Measurements from ENCODE around the gene RDH5. TPM values are rescaled to one million over a fixed set of nuclear protein-coding genes. Genes with fewer than 3 reads are reported as not detected.

Gene RDH5
- total and polyA plus RNA-seq, 2 of the 4 experiments (the other 2 are of a cell fraction), result 7.3 to 18.8 TPM

GRCh38 chr12:55703901-55704761 lies 16.1 kb upstream of the RDH5 start:
- no peak overlapping the region for H4K8ac ChIP-seq (ENCODE audit: low read depth in 2 of 2, low read length in 2 of 2)
- H3K36me3 ChIP-seq (ENCODE audit: control insufficient read depth, insufficient read depth, low read length), result no peaks in the 10 kb centered on the region
- H3K4ac ChIP-seq (ENCODE audit: low read depth, low read length), result no peak overlapping the region
- H3K79me1 ChIP-seq (ENCODE audit: low read depth in 1 of 2, low read length in 2 of 2), result no peaks in the 10 kb centered on the region
- no peak overlapping the region for H3K27ac ChIP-seq (ENCODE audit: insufficient read depth, low read length)
- H3K4me3 ChIP-seq (ENCODE audit: insufficient read depth, low read depth, low read length), result no peak overlapping the region
- no peak overlapping the region for H2AK5ac ChIP-seq (ENCODE audit: low read depth, low read length)
- no TSS peak for BruUV-seq (replicated peaks)
- H2BK15ac ChIP-seq (ENCODE audit: low read depth, low read length), result no peak overlapping the region
- H2BK20ac ChIP-seq (ENCODE audit: low read depth, low read length), result no peak overlapping the region
- no peak overlapping the region for H3K14ac ChIP-seq (replicated peaks; ENCODE audit: low read depth, low read length)
- no peaks in the 10 kb centered on the region for H4K20me1 ChIP-seq (ENCODE audit: insufficient read depth, low read length)
- WGBS, 2 experiments (ENCODE audit: extremely low coverage in 2 of 2, insufficient read length in 1 of 2), result no CpG with 5 or more reads among the region's 6 CpGs
- intact Hi-C loops (cut with micrococcal nuclease) (no loop called here), in situ Hi-C loops (cut with MboI; ENCODE audit: low sequenced_read_pairs) (no loop called here), dilution Hi-C loops (cut with HindIII; ENCODE audit: low sequenced_read_pairs, unreplicated experiment) (no loop called here)
- ChIA-PET POLR2A (ENCODE audit: unreplicated experiment) (no interaction called here), CTCF (no interaction called here)
- DNase-seq (peak; percentile 35), ATAC-seq (ENCODE audit: low read depth) (no peak)
- H4K91ac ChIP-seq (ENCODE audit: insufficient read depth, low read depth, low read length), result no peak overlapping the region
- H3K18ac ChIP-seq (ENCODE audit: low read depth, low read length), result no peak overlapping the region
- no peak overlapping the region for H2BK120ac ChIP-seq (ENCODE audit: low read depth, low read length)
- H3K4me1 ChIP-seq (ENCODE audit: control insufficient read depth, insufficient read depth, low read length), result peaks cover 4% of the 10 kb centered on the region; the same call in 1 of the 2 replicates
- no peak overlapping the region for H4K5ac ChIP-seq (ENCODE audit: low read depth, low read length)
- H3K4me2 ChIP-seq (ENCODE audit: low read depth, low read length), result no peak overlapping the region
- no peaks in the 10 kb centered on the region for H3K9me3 ChIP-seq (ENCODE audit: control insufficient read depth, insufficient read depth, low read length)
- H3K27me3 ChIP-seq (ENCODE audit: control insufficient read depth, insufficient read depth, low read length), result peaks cover 24% of the 10 kb centered on the region
- no peak overlapping the region for H2BK5ac ChIP-seq (ENCODE audit: low read depth, low read length, poor library complexity, severe bottlenecking)
- H2AFZ ChIP-seq (replicated peaks; ENCODE audit: low read length, poor library complexity), result no peak overlapping the region
- H3K56ac ChIP-seq (ENCODE audit: extremely low read depth, insufficient read depth, low read length), result no peak overlapping the region
- H3K9ac ChIP-seq (ENCODE audit: low read depth, low read length), result no peak overlapping the region
- no peaks in the 10 kb centered on the region; the same call in 1 of the 2 replicates for H3K9me1 ChIP-seq (ENCODE audit: insufficient read depth, low read length)
- no peak overlapping the region for H2AK9ac ChIP-seq (replicated peaks; ENCODE audit: low read depth, low read length, poor library complexity)
- H3K23ac ChIP-seq (ENCODE audit: low read depth, low read length), result no peak overlapping the region
- TF ChIP-seq SMC3 (IDR thresholded peaks at IDR 0.05; ENCODE audit: low read depth, low read length), result no peak
- TF ChIP-seq CHD1 (IDR thresholded peaks at IDR 0.05; ENCODE audit: low read depth, low read length), result no peak
- TF ChIP-seq POLR2A (IDR thresholded peaks at IDR 0.05; ENCODE audit: low read depth, low read length), result no peak
- TF ChIP-seq BHLHE40 (IDR thresholded peaks at IDR 0.05; ENCODE audit: low read depth, low read length), result no peak
- no peak for TF ChIP-seq NFE2L2 (IDR thresholded peaks at IDR 0.05; ENCODE audit: low read depth, low read length)
- no peak for TF ChIP-seq ELK1 (IDR thresholded peaks at IDR 0.05; ENCODE audit: borderline replicate concordance, low read depth, low read length)
- no peak for TF ChIP-seq MAZ (IDR thresholded peaks at IDR 0.05; ENCODE audit: borderline replicate concordance, low read depth, low read length)
- TF ChIP-seq MXI1 (IDR thresholded peaks at IDR 0.05; ENCODE audit: borderline replicate concordance, low read depth, low read length), result no peak
- no peak for TF ChIP-seq MAFK (IDR thresholded peaks at IDR 0.05; ENCODE audit: low read depth, low read length)
- no peak for TF ChIP-seq CTCF (conservative IDR thresholded peaks at IDR 0.05; ENCODE audit: low read depth, low read length)
